HG02870 (cell line): ENCODE results near the gene PHLPP2.
"Not testable (repeated sequence)": the region's sequence is repeated elsewhere in the genome, so short reads cannot be mapped to it uniquely, and the experiment has no call there.

ENCODE experiments used
- ATAC-seq: cut with Tn5 transposase; IDR thresholded peaks from one replicate; pipeline ENCODE4 v1.9.1; 2021; ENCODE audit warnings: mild to moderate bottlenecking, moderate library complexity; ENCODE audit not compliant: unreplicated experiment

Gene PHLPP2

GRCh38 chr16:71721066-71721740 is 3.3 kb downstream of the PHLPP2 start:
- no peak for ATAC-seq

- no peak for ATAC-seq
Observed at GRCh38 chr16:71712501-71712900, 12.0 kb downstream of the PHLPP2 start.

GRCh38 chr16:71711789-71712188 is 12.7 kb downstream of the PHLPP2 start:
- no peak for ATAC-seq

GRCh38 chr16:71709229-71709781 is 15.2 kb downstream of the PHLPP2 start:
- no peak for ATAC-seq

- no peak for ATAC-seq
Observed at GRCh38 chr16:71708696-71709095, 15.8 kb downstream of the PHLPP2 start.

- ATAC-seq, result no peak
Observed at GRCh38 chr16:71707199-71707598, 17.3 kb downstream of the PHLPP2 start.

GRCh38 chr16:71706046-71706445 is 18.5 kb downstream of the PHLPP2 start:
- no peak for ATAC-seq

- ATAC-seq, result no peak
Observed at GRCh38 chr16:71703333-71703732, 21.2 kb downstream of the PHLPP2 start.

GRCh38 chr16:71700831-71701230 is 23.7 kb downstream of the PHLPP2 start:
- no peak for ATAC-seq

GRCh38 chr16:71698491-71698890 is 26.0 kb downstream of the PHLPP2 start:
- no peak for ATAC-seq

- ATAC-seq, result no peak
Observed at GRCh38 chr16:71693164-71693563, 31.3 kb downstream of the PHLPP2 start.

- ATAC-seq, result no peak
Observed at GRCh38 chr16:71689901-71690300, 34.6 kb downstream of the PHLPP2 start.

GRCh38 chr16:71687861-71688260 is 36.6 kb downstream of the PHLPP2 start:
- no peak for ATAC-seq

- ATAC-seq, result not testable (repeated sequence)
Observed at GRCh38 chr16:71684280-71684679, 40.2 kb downstream of the PHLPP2 start.

GRCh38 chr16:71681360-71681759 is 43.1 kb downstream of the PHLPP2 start:
- no peak for ATAC-seq

GRCh38 chr16:71676236-71676635 is 48.3 kb downstream of the PHLPP2 start:
- ATAC-seq, result no peak

GRCh38 chr16:71675380-71675779 is 49.1 kb downstream of the PHLPP2 start:
- ATAC-seq, result no peak

- no peak for ATAC-seq
Observed at GRCh38 chr16:71674229-71674628, 50.3 kb downstream of the PHLPP2 start.

GRCh38 chr16:71673582-71673973 is 50.9 kb downstream of the PHLPP2 start:
- no peak for ATAC-seq

GRCh38 chr16:71672803-71673581 is 51.5 kb downstream of the PHLPP2 start:
- no peak for ATAC-seq

- no peak for ATAC-seq
Observed at GRCh38 chr16:71672125-71672524, 52.4 kb downstream of the PHLPP2 start.

- no peak for ATAC-seq
Observed at GRCh38 chr16:71671165-71671564, 53.3 kb downstream of the PHLPP2 start.
